ENCODE measurements around the gene KTN1.

KTN1 gene

DNA sequence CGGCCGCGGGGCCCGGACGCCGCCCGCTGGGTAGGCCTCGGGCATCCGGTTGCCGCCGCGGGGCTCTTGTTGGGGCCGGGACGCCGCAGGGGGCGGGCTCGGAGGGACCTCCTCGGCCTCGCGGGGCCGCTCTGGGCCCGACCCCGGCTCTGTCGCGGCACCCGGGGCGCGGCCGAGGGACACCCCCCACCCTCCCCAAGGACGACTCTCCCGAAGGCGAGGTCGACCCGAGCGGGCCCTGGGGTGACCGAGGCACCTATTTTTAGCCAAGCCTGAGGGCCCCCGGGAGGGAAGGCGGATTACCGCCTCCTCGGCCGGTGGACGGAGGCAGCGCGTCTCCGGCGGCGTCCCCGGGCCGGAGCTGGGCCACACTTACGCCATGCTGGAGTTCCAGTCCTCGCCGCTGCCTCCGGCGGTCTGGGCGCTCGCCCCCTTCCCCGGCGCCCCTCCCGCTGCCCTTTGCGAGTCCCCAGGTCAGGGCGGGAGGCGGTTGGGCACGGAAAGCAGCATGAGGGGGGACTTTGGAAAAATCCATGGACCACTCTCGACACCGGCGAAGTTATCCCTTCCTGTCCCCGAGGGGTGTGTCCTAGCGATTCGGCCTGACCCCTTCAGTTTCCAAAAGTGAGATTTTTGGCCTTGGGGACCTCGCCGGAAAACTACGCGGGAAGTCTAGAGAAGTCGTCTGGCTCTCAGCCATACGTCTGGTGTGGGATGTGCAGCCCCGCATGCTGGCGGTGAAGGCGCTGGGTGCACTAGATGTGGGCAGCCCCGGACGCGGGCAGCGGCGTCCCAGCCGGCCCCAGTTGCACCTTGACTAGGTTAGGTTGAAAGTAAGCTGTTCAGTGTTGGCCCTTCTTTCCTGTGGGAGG is 699 bp downstream of the KTN1 start:
- no peak for TF ChIP-seq CTCF (IDR thresholded peaks at IDR 0.05; ENCODE audit: low read length)
- TF ChIP-seq EZH2 (IDR thresholded peaks at IDR 0.05; ENCODE audit: borderline replicate concordance, low read length) = no peak
- no peak overlapping the region for H2AFZ ChIP-seq (ENCODE audit: low read length)
- H3F3A ChIP-seq (ENCODE audit: insufficient read depth, low read length) = no peaks in the 10 kb centered on the region
- H4K20me1 ChIP-seq (ENCODE audit: insufficient read depth, low read length) = peaks cover 2% of the 10 kb centered on the region
- peak overlapping the region; percentile 70 for H3K27ac ChIP-seq (ENCODE audit: low read depth, low read length, poor library complexity, severe bottlenecking)
- peak overlapping the region; percentile 83 for H3K4me2 ChIP-seq (ENCODE audit: low read length)
- no peaks in the 10 kb centered on the region for H3K27me3 ChIP-seq (ENCODE audit: insufficient read depth, low read length)
- H3K4me3 ChIP-seq (ENCODE audit: low read depth, low read length, poor library complexity, severe bottlenecking) = peak overlapping the region; percentile 94
- peaks cover 41% of the 10 kb centered on the region for H3K4me1 ChIP-seq (ENCODE audit: insufficient read depth, low read length, severe bottlenecking)
- H3K36me3 ChIP-seq (ENCODE audit: insufficient read depth, low read length) = no peaks in the 10 kb centered on the region
- peaks cover 42% of the 10 kb centered on the region for H3K79me2 ChIP-seq (ENCODE audit: insufficient read depth, low read length)
- H3K9me2 ChIP-seq (ENCODE audit: low read depth, low read length) = no peaks in the 10 kb centered on the region
- peak overlapping the region; percentile 87 for H3K9ac ChIP-seq (ENCODE audit: low read length)
- no peaks in the 10 kb centered on the region for H3K9me3 ChIP-seq (ENCODE audit: low read length)

DNA sequence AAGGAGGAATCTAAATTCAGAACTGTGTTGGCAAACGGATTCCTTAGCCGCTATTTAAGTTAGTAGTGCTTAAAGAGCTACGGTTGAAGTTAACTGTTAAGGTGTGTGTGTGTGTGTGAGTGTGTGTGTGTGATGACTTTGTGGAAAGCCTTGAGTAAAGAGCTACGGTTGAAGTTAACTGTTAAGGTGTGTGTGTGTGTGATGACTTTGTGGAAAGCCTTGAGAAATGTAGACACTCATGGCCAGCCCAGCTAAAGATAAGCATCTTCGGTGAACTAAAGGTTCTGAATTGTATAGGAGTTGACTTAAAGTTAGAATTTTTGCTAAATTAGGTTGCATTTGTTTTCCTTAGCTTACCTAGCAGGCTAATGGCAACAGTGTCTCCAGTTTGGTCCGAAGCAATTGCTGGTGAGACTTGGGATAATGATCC is 1.4 kb downstream of the KTN1 start:
- peak overlapping the region; percentile 83 for H3K4me2 ChIP-seq (ENCODE audit: low read length)
- peaks cover 49% of the 10 kb centered on the region for H3K79me2 ChIP-seq (ENCODE audit: insufficient read depth, low read length)
- no peaks in the 10 kb centered on the region for H3K9me2 ChIP-seq (ENCODE audit: low read depth, low read length)
- TF ChIP-seq EZH2 (IDR thresholded peaks at IDR 0.05; ENCODE audit: borderline replicate concordance, low read length) (no peak), CTCF (IDR thresholded peaks at IDR 0.05; ENCODE audit: low read length) (no peak)
- no peaks in the 10 kb centered on the region for H3K36me3 ChIP-seq (ENCODE audit: insufficient read depth, low read length)
- peaks cover 2% of the 10 kb centered on the region for H4K20me1 ChIP-seq (ENCODE audit: insufficient read depth, low read length)
- no peaks in the 10 kb centered on the region for H3K27me3 ChIP-seq (ENCODE audit: insufficient read depth, low read length)
- H3K27ac ChIP-seq (ENCODE audit: low read depth, low read length, poor library complexity, severe bottlenecking) = peak overlapping the region; percentile 70
- H3F3A ChIP-seq (ENCODE audit: insufficient read depth, low read length) = no peaks in the 10 kb centered on the region
- H3K4me3 ChIP-seq (ENCODE audit: low read depth, low read length, poor library complexity, severe bottlenecking) = peak overlapping the region; percentile 94
- H3K9ac ChIP-seq (ENCODE audit: low read length) = peak overlapping the region; percentile 87
- H3K9me3 ChIP-seq (ENCODE audit: low read length) = no peaks in the 10 kb centered on the region
- H2AFZ ChIP-seq (ENCODE audit: low read length) = no peak overlapping the region
- peaks cover 41% of the 10 kb centered on the region for H3K4me1 ChIP-seq (ENCODE audit: insufficient read depth, low read length, severe bottlenecking)

GRCh38 chr14:55582746-55583145 is 2.7 kb downstream of the KTN1 start:
- H4K20me1 ChIP-seq (ENCODE audit: insufficient read depth, low read length) = peaks cover 2% of the 10 kb centered on the region
- no peak for TF ChIP-seq CTCF (IDR thresholded peaks at IDR 0.05; ENCODE audit: low read length)
- TF ChIP-seq EZH2 (IDR thresholded peaks at IDR 0.05; ENCODE audit: borderline replicate concordance, low read length) = no peak
- peak overlapping the region; percentile 12; the same call in 1 of the 2 replicates for H3K9ac ChIP-seq (ENCODE audit: low read length)
- no peaks in the 10 kb centered on the region for H3K9me2 ChIP-seq (ENCODE audit: low read depth, low read length)
- peak overlapping the region; percentile 42 for H3K27ac ChIP-seq (ENCODE audit: low read depth, low read length, poor library complexity, severe bottlenecking)
- peak overlapping the region; percentile 94 for H3K4me3 ChIP-seq (ENCODE audit: low read depth, low read length, poor library complexity, severe bottlenecking)
- no peaks in the 10 kb centered on the region for H3K36me3 ChIP-seq (ENCODE audit: insufficient read depth, low read length)
- no peaks in the 10 kb centered on the region for H3F3A ChIP-seq (ENCODE audit: insufficient read depth, low read length)
- H3K79me2 ChIP-seq (ENCODE audit: insufficient read depth, low read length) = peaks cover 63% of the 10 kb centered on the region
- H2AFZ ChIP-seq (ENCODE audit: low read length) = no peak overlapping the region
- peaks cover 41% of the 10 kb centered on the region for H3K4me1 ChIP-seq (ENCODE audit: insufficient read depth, low read length, severe bottlenecking)
- peak overlapping the region; percentile 83 for H3K4me2 ChIP-seq (ENCODE audit: low read length)
- H3K9me3 ChIP-seq (ENCODE audit: low read length) = no peaks in the 10 kb centered on the region
- H3K27me3 ChIP-seq (ENCODE audit: insufficient read depth, low read length) = no peaks in the 10 kb centered on the region

All from OCI-LY1 (cell line).